Thymus (tissue), 11 donors: ENCODE results near the gene PIK3R5. TPM values are rescaled to one million over a fixed set of nuclear protein-coding genes. Genes with fewer than 3 reads are reported as not detected.

ENCODE experiments used
- DNase-seq, 9 donors: peaks; one replicate each; pipeline ENCODE4 v3.0.0-alpha.2; 2013; ENCODE audit warnings: low spot score in 9 of 9, low read depth in 6 of 9, missing footprints in 1 of 9
- H3K27ac ChIP-seq, 2 donors: one replicate each; pipeline ENCODE4 v1.5.1; 2013; ENCODE audit warnings: control low read depth in 1 of 2, low read depth in 1 of 2, low read length in 1 of 2, mild to moderate bottlenecking in 1 of 2, moderate library complexity in 1 of 2
- H3K27me3 ChIP-seq, 2 donors: one replicate each; pipeline ENCODE4 v1.5.1; 2013; ENCODE audit warnings: low read length in 1 of 2; ENCODE audit not compliant: control insufficient read depth in 2 of 2, insufficient read depth in 1 of 2
- H3K36me3 ChIP-seq, 2 donors: one replicate each; pipeline ENCODE4 v1.5.1; 2013; ENCODE audit warnings: low read length in 1 of 2, mild to moderate bottlenecking in 1 of 2, moderate library complexity in 1 of 2; ENCODE audit not compliant: control insufficient read depth in 2 of 2, insufficient read depth in 2 of 2
- H3K4me1 ChIP-seq, 2 donors: one replicate each; pipeline ENCODE4 v1.5.1; 2013; ENCODE audit warnings: low read length in 2 of 2; ENCODE audit not compliant: control insufficient read depth in 2 of 2, insufficient read depth in 2 of 2
- H3K4me3 ChIP-seq, 2 donors: one replicate each; pipeline ENCODE4 v1.5.1; 2013; ENCODE audit warnings: low read length in 2 of 2, control low read depth in 1 of 2, mild to moderate bottlenecking in 1 of 2
- H3K9me3 ChIP-seq, 2 donors: one replicate each; pipeline ENCODE4 v1.5.1; 2013; ENCODE audit warnings: low read length in 1 of 2, mild to moderate bottlenecking in 1 of 2; ENCODE audit not compliant: control insufficient read depth in 2 of 2, insufficient read depth in 1 of 2
- WGBS: extraction: QIAGEN DNeasy Blood & Tissue Kit; methylation state at CpG from one replicate; pipeline ENCODE4 v1.1.7; 2013; 5-methylcytosine and 5-hydroxymethylcytosine counted together
- polyA plus RNA-seq: library from polyadenylated mRNA; stranded (reverse); fragments of 200-250 nt; gene quantifications from one replicate; pipeline ENCODE4 v1.2.3, GENCODE V29; 2013
- total RNA-seq: library from RNA; stranded (reverse); fragments of 120-200 nt; gene quantifications from one replicate; pipeline ENCODE4 v1.2.4, GENCODE V29; 2013
- donor health status: healthy.

PIK3R5 gene
- total and polyA plus RNA-seq, 2 donors: 15.2 to 20.4 TPM

GRCh38 chr17:8835631-8836364 lies 129.7 kb downstream of the PIK3R5 start:
- no peaks in the 10 kb centered on the region for H3K36me3 ChIP-seq
- WGBS: 97% methylated on average over 6 of the region's 6 CpGs
- H3K4me1 ChIP-seq: no peaks in the 10 kb centered on the region
- DNase-seq: no peak
- no peaks in the 10 kb centered on the region for H3K27me3 ChIP-seq
- no peaks in the 10 kb centered on the region for H3K9me3 ChIP-seq
- H3K27ac ChIP-seq: no peak overlapping the region
- no peak overlapping the region for H3K4me3 ChIP-seq

- no peaks in the 10 kb centered on the region for H3K27me3 ChIP-seq
- no peak for DNase-seq
- 95% methylated on average over 14 of the region's 14 CpGs for WGBS
Measured at GRCh38 chr17:8835106-8835505, 130.4 kb downstream of the PIK3R5 start.

DNA sequence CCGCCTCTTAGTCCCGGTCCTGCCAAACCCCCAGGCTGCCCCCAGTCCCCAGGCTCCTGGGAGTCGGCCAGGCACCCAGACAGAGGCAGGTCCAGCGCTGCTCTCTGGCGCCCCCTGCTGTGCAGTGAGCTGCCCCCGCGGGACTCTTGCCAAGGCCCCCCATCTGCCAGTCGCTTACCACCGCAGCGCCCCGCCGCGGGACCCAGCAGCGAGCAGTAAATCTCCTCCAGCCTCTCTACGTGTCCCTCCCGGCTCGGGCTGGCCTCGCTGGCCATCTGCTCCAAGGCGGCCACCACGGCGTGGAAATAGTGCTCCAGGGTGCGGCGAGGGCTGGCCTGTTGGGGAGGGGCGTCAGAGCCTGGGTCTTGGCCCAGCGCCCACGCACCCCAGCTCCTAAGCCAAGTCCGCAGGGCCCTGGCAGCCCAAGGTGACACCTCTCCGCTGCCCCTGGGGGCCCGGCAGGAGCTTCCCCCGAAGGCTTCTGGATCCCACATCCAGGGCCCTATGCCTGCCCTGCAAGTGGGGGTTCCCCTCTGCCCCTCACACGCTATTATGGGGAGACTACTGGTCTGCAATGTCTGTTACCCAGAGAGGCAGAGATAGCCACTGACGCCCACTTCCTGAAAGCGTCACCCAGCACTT lies 132.7 kb downstream of the PIK3R5 start:
- Histone ChIP-seq H3K36me3 (no peaks in the 10 kb centered on the region), H3K4me1 (peaks cover 0 to 2% of the 10 kb centered on the region in 2 donors), H3K9me3 (no peaks in the 10 kb centered on the region), H3K27me3 (no peaks in the 10 kb centered on the region), H3K27ac (no peak overlapping the region), H3K4me3 (no peak overlapping the region)
- no peak for DNase-seq
- 89% methylated on average over 33 of the region's 33 CpGs for WGBS

More at GRCh38 chr17:8835106-8835505, 130.4 kb downstream of the PIK3R5 start:
- Histone ChIP-seq H3K27ac (no peak overlapping the region), H3K4me3 (no peak overlapping the region), H3K36me3 (no peaks in the 10 kb centered on the region), H3K9me3 (no peaks in the 10 kb centered on the region), H3K4me1 (no peaks in the 10 kb centered on the region)

DNA sequence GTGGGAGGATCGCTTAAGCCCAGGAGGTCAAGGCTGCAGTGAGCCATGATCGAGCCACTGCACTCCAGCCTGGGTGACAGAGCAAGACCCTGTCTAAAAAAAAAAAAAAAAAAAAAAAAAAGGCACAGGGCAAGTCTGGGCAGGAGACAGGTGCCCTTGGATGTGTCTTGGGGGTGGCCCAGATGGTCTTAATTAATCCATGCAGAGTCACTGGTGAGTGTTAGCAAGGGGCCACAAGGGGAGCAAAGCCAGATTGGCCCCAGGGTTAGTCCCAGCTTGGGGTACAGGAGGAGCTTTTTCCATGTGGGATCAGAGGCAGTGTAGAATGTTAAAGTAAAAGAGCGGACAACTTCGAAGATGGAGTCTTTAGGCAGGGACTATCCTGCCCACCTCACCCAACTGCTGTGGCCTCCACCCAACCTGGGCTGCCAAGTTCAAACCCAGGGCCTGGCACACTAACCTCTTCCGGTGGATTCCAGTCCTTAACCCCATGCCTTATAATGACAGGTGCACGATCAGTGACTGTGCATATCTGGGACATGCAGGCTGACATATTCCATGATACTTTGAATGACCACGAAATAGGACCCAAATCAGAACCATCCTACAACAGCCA lies 134.2 kb downstream of the PIK3R5 start:
- Histone ChIP-seq H3K4me3 (no peak overlapping the region), H3K27ac (no peak overlapping the region), H3K4me1 (peaks cover 0 to 3% of the 10 kb centered on the region in 2 donors), H3K36me3 (no peaks in the 10 kb centered on the region), H3K27me3 (no peaks in the 10 kb centered on the region), H3K9me3 (no peaks in the 10 kb centered on the region)
- 97% methylated on average over 7 of the region's 7 CpGs for WGBS
- no peak for DNase-seq

DNA sequence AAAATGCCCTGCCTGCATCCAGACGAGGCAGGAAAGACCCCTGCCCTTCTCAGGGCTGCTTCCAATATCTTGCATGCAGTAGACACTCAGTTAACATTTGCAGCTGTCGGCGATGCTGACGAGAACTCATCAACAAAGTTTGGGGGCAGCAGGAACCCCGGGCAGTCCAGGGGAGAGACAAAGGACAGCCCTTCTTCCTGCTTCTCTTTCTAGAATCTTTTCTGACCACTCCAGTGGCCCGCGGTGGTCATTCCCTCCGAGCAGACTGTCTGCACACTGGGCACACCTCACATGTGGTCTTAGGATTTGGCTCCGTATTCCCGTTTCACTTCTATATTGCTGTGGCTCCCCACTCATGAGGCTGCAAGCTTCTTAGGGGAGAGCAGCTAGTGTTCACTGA lies 135.4 kb downstream of the PIK3R5 start:
- H3K36me3 ChIP-seq: no peaks in the 10 kb centered on the region
- H3K27me3 ChIP-seq: no peaks in the 10 kb centered on the region
- H3K4me3 ChIP-seq: no peak overlapping the region
- WGBS: 95% methylated on average over 10 of the region's 10 CpGs
- H3K4me1 ChIP-seq: peaks cover 0 to 3% of the 10 kb centered on the region in 2 donors
- DNase-seq: no peak
- no peaks in the 10 kb centered on the region for H3K9me3 ChIP-seq
- H3K27ac ChIP-seq: no peak overlapping the region

GRCh38 chr17:8829036-8829941 lies 136.2 kb downstream of the PIK3R5 start:
- WGBS: 98% methylated on average over 16 of the region's 16 CpGs
- Histone ChIP-seq H3K9me3 (no peaks in the 10 kb centered on the region), H3K4me1 (peaks cover 0 to 3% of the 10 kb centered on the region in 2 donors), H3K4me3 (no peak overlapping the region), H3K36me3 (no peaks in the 10 kb centered on the region), H3K27me3 (no peaks in the 10 kb centered on the region), H3K27ac (no peak overlapping the region)
- no peak for DNase-seq

Other genes with a start within 250 kb of the PIK3R5 start
- gene CCDC42, start 220.9 kb downstream of the PIK3R5 start, total RNA-seq: not detected
- gene CCDC42, start 220.9 kb downstream of the PIK3R5 start, polyA plus RNA-seq: 0.25 TPM
- not detected for gene SPDYE4, start 207.2 kb downstream of the PIK3R5 start, total RNA-seq
- 0.05 TPM for gene SPDYE4, start 207.2 kb downstream of the PIK3R5 start, polyA plus RNA-seq
- gene MFSD6L, start 166.3 kb downstream of the PIK3R5 start, total RNA-seq: 0.61 TPM
- gene MFSD6L, start 166.3 kb downstream of the PIK3R5 start, polyA plus RNA-seq: 0.68 TPM
- 1.9 TPM for gene PIK3R6, start 98.0 kb downstream of the PIK3R5 start, total RNA-seq
- gene PIK3R6, start 98.0 kb downstream of the PIK3R5 start, polyA plus RNA-seq: 2.1 TPM
- gene NTN1, start 55.8 kb upstream of the PIK3R5 start, total RNA-seq: 2.0 TPM
- gene NTN1, start 55.8 kb upstream of the PIK3R5 start, polyA plus RNA-seq: 2.4 TPM